ENCODE measurements around the gene MBNL3.

DNA sequence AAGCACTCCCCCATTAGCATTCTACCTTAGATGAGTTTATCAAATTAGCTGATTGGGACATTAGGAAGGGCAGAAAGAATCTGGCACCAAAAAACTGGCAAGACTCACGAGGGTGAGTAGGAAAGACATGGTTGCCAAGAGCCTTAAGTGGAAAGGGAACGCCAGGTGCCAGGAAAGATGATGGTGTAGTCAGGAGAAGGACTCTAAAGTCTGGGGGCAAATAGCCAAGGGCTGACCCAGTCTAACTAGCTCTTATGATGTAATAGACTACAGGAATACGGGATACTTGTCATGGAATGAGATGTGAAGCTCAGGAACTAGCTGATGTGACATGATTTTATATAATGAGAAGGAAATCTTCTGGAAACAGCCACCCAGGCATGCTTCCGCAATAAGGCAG, 94.8 kb downstream of the MBNL3 start:
- TF ChIP-seq GATA2 (IDR thresholded peaks at IDR 0.05; ENCODE audit: low read depth, low read length) (no peak), GATA3 (IDR thresholded peaks at IDR 0.05; ENCODE audit: low read depth, low read length) (no peak)
